ENCODE measurements around the gene GSDME.

GRCh38 chr7:24748521-24748920 lies 8.7 kb downstream of the GSDME start:
- TF ChIP-seq EZH2 (IDR thresholded peaks at IDR 0.05) (no peak), POLR2AphosphoS5 (IDR thresholded peaks at IDR 0.05; ENCODE audit: borderline replicate concordance, low read depth, low read length) (no peak)

Data from SK-N-MC (cell line).